GM10266 (cell line): ENCODE data around the gene PRDM7.

ENCODE experiments used
- DNase-seq: peaks from one replicate; pipeline ENCODE4 v3.0.0; 2012; ENCODE audit errors: extremely low spot score
- TF ChIP-seq, protein P1 (sequence below): IDR thresholded peaks from 2 replicates; pipeline ENCODE4 v1.5.1; 2012; ENCODE audit warnings: mild to moderate bottlenecking, low read depth; ENCODE audit not compliant: control insufficient read depth, insufficient read depth; ENCODE audit errors: missing control alignments

Gene PRDM7

DNA sequence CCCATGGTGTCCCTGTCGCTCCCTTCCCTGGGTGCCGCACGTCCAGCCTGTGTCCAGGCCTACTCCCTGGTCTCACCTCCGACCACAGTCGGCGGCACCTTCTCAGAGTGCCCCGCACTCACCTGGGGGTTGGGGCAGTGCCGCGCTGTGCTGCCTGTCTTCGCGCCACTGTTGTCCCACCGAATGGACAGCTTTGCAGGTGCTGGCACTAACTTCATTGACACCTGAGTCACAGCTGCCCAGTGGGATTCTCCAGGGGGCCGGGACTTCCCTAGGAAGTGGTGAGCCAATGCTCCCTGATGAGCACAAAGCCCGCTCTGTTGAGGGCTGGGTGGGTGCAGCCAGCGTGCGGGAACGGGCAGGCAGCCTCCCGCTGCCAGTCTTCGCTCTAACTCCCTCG lies 33.6 kb downstream of the PRDM7 start:
- TF ChIP-seq, protein P1, sequence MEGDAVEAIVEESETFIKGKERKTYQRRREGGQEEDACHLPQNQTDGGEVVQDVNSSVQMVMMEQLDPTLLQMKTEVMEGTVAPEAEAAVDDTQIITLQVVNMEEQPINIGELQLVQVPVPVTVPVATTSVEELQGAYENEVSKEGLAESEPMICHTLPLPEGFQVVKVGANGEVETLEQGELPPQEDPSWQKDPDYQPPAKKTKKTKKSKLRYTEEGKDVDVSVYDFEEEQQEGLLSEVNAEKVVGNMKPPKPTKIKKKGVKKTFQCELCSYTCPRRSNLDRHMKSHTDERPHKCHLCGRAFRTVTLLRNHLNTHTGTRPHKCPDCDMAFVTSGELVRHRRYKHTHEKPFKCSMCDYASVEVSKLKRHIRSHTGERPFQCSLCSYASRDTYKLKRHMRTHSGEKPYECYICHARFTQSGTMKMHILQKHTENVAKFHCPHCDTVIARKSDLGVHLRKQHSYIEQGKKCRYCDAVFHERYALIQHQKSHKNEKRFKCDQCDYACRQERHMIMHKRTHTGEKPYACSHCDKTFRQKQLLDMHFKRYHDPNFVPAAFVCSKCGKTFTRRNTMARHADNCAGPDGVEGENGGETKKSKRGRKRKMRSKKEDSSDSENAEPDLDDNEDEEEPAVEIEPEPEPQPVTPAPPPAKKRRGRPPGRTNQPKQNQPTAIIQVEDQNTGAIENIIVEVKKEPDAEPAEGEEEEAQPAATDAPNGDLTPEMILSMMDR: no peak
- DNase-seq: no peak

DNA sequence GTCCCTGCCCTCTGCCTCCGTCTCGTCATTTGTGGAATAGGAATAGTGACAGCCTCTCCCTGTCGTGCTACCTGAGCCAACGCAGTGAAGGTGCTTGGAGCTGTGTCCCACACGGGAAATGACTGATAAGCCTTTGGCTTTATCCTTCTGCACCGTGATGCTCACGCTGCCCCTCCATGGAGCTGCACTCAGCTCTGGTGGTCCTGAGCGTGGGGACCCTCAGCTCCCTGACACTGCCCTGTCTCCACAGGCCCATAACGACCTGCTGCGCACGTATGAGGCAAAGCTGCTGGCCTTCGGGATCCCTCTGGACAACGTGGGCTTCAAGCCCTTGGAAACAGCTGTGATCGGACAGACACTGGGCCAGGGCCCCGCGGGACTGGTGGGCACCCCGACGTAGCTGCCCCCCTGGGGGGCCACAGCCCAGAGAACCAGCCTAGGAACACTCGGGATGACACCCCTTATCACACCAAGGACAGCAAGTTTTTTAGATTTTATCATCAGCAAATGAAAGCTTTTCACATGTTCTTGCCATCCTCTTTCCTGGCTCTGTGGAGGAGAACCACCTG lies 34.1 kb downstream of the PRDM7 start:
- TF ChIP-seq, protein P1: no peak
- no peak for DNase-seq

DNA sequence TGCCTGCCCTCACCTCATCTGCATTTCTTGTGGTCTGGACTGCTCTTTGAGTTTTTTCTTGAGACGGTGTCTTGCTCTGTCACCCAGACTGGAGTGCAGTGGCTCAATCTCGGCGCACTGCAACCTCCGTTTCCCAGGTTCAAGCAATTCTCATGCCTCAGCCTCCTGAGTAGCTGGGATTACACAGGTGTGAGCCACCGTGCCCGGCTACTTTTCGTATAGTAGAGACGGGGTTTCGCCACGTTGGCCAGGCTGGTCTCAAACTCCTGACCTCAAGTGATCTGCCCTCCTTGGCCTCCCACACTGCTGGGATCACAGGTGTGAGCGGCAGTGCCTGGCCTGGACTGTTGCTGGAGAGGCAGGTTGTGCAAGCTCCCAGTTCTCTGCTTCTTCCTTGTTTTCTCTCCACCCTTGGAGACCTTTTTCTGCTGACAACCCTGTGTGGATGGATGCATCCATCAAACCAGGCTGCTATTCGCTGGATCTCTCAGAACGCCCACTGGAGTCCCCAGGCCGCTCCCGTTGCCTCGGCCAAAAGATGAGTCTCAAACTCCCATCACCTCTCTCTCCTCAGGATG lies 35.1 kb downstream of the PRDM7 start:
- TF ChIP-seq, protein P1: no peak
- no peak for DNase-seq

DNA sequence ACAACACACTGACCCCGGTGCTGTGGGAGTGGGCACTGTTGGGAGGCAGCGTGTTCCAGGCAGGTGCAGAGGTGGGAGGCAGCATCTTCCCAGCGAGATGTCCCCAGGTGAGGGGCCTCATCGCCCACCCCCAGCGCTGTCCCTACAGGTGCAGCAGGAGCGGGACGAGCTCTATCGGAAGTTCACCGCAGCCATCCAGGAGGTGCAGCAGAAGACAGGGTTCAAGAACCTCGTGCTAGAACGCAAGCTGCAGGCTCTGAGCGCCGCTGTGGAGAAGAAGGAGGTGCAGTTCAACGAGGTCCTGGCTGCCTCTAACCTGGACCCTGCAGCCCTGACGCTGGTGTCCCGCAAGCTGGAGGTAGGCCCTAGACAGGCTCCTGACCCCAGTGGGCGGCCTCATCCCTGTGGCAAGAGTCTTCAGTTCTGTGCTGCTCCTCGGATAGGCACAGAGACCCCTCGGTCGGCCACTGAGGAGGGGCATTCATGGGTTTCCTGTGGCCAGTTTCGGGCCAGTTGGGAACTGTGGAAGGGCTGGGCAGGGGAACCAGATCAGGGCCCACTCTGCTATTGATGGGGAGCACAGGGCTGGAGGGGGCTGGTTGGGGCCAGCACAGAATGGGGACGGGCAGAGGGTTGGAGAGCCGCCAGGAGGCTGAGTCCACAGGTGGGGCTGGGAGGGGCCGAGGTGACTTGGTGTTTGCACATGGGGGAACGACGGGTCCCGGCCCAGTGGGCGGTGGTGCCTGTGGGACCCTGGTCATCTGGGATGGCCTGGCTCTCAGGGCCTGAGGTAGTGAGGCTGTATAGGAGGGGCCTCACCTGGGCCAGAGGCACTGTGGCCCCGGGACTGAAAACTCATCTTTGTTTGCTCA lies 36.7 kb downstream of the PRDM7 start:
- peak; percentile 6 for DNase-seq
- TF ChIP-seq, protein P1: no peak

DNA sequence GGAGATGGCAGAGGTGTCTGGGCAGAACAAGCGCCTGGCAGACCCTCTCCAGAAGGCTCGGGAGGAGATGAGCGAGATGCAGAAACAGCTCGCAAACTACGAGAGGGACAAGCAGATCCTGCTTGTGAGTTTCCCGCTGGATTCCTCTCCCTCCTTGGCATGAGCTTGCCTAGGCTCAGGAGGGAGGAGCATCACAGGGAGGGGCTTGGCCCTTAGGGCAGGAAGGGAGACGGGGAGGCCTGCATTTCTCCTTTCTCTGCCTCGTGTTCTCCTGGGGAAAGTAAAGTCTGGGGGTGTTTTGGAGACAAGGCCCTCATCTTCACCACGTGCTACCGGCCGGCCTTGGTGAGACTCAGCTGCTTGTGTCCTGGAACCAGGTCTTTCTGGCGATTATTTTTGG lies 39.9 kb downstream of the PRDM7 start:
- TF ChIP-seq, protein P1: no peak
- no peak for DNase-seq

DNA sequence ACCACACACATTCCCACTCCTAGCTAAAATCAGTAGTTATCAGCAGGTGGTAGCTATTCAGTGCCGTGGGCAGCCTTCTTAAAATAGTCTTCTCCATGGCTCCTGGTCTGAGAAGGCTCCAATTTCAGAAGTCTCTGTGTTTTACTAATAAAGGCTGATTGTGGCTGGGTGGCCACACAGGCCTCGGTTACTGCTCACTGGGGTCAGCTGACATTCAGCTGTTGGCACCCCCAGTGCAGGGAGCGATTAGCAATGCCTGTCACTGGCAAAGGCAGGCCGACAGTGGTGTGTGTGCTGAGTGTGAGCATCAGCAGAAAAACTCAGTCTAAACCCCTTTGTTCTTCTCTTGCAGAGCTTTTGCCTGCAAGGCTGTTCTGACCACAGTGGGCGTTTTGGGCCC lies 41.2 kb downstream of the PRDM7 start:
- no peak for DNase-seq
- TF ChIP-seq, protein P1: no peak

DNA sequence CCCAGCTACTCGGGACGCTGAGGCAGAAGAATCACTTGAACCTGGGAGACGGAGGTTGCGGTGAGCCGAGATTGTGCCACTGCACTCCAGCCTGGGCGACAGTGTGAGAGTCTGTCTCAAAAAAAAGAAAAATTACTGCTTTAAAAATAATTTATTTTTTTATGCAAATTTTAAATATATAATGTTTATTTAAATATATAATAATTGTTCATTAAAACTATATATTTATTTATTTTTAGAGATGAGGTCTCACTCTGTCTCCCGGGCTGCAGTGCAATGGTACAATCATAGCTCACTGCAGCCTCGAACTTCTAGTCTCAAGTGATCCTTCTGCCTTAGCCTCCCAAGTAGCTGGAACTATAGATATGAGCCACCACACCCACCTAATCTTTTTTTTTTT lies 42.6 kb downstream of the PRDM7 start:
- no peak for DNase-seq

More for the DNA sequence above, 42.6 kb downstream of the PRDM7 start:
- TF ChIP-seq, protein P1: no peak
